NCI-H146 treated with DMSO at 0.1 percent for 48 hours (cell line): ENCODE measurements around the gene TMEM100.

ENCODE experiments used
- DNase-seq: peaks from one replicate; lab custom pipeline; 2025; ENCODE audit not compliant: unreplicated experiment; lab: John Stamatoyannopoulos, UW

Gene TMEM100

GRCh38 chr17:55745258-55745657, 22.6 kb upstream of the TMEM100 start:
- DNase-seq = no peak

GRCh38 chr17:55743103-55743679, 20.5 kb upstream of the TMEM100 start:
- DNase-seq = no peak

- DNase-seq = no peak
These were observed 19.8 kb upstream of the TMEM100 start for GRCh38 chr17:55742272-55743102.

- no peak for DNase-seq
These were observed 18.7 kb upstream of the TMEM100 start for GRCh38 chr17:55741356-55741700.

GRCh38 chr17:55740511-55741355, 18.1 kb upstream of the TMEM100 start:
- no peak for DNase-seq

- no peak for DNase-seq
These were observed 15.4 kb upstream of the TMEM100 start for GRCh38 chr17:55737976-55738501.

GRCh38 chr17:55735731-55736405, 13.2 kb upstream of the TMEM100 start:
- no peak for DNase-seq

- DNase-seq = no peak
These were observed 11.6 kb upstream of the TMEM100 start for GRCh38 chr17:55734128-55734781.

- DNase-seq = no peak
These were observed 9.1 kb upstream of the TMEM100 start for GRCh38 chr17:55731586-55732250.

GRCh38 chr17:55730808-55731207, 8.1 kb upstream of the TMEM100 start:
- no peak for DNase-seq

GRCh38 chr17:55730380-55730779, 7.7 kb upstream of the TMEM100 start:
- DNase-seq = no peak

- DNase-seq = no peak
These were observed 6.8 kb upstream of the TMEM100 start for GRCh38 chr17:55729484-55729883.

GRCh38 chr17:55728833-55729232, 6.2 kb upstream of the TMEM100 start:
- DNase-seq = no peak

- no peak for DNase-seq
These were observed 5.7 kb upstream of the TMEM100 start for GRCh38 chr17:55728361-55728760.

- no peak for DNase-seq
These were observed 5.3 kb upstream of the TMEM100 start for GRCh38 chr17:55727920-55728319.

GRCh38 chr17:55727275-55727674, 4.6 kb upstream of the TMEM100 start:
- DNase-seq = no peak

- no peak for DNase-seq
These were observed 3.8 kb upstream of the TMEM100 start for GRCh38 chr17:55726440-55726839.

- no peak for DNase-seq
These were observed 804 bp upstream of the TMEM100 start for GRCh38 chr17:55723488-55723848.

GRCh38 chr17:55722016-55722736, 488 bp downstream of the TMEM100 start:
- no peak for DNase-seq
